Adrenal gland (tissue), 5 donors: Measurements from ENCODE around the gene FXYD1.

Source experiments
- POLR2A ChIP-seq, 2 donors: fragments of 450-650 bp; IDR thresholded peaks; one replicate each; pipeline ENCODE4 v1.6.1; 2017; ENCODE audit warnings: antibody characterized with exemption in 2 of 2, mild to moderate bottlenecking in 2 of 2, moderate library complexity in 1 of 2
- TF ChIP-seq, protein P1 (sequence below), 6 experiments: fragments of 450-650 bp in 4 of 6; fragments of 200-600 bp in 2 of 6; sonication (generic) in 1 of 6; IDR thresholded peaks; 1 replicate in 5 of 6; 2 replicates in 1 of 6; pipeline versions ENCODE4 v1.5.1 to v1.8.0; 2016 to 2021; ENCODE audit warnings: antibody characterized with exemption in 6 of 6, mild to moderate bottlenecking in 2 of 6, moderate library complexity in 1 of 6
- donor health status: DM: no; HTN: no; CAD: no.

DNA sequence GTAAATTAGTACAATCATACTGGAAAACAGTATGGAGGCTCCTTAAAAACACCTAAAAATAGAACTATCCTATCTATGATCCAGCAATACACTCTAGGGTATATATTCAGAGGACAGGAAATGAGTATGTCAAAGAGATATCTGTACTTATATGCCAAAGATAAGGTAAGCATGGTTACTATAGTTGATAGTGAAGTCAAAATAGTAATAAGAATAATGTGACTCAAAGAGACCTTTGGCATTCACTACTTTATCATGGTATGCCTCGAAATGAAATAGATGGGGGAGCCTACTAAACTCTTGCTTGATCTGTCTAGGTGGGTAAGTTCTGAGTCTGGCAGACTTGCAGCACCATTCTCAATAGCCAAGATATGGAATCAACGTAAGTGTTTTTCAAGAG is 46.3 kb downstream of the FXYD1 start:
- TF ChIP-seq POLR2A (IDR thresholded peaks at IDR 0.05), result no peak
- TF ChIP-seq, protein P1, sequence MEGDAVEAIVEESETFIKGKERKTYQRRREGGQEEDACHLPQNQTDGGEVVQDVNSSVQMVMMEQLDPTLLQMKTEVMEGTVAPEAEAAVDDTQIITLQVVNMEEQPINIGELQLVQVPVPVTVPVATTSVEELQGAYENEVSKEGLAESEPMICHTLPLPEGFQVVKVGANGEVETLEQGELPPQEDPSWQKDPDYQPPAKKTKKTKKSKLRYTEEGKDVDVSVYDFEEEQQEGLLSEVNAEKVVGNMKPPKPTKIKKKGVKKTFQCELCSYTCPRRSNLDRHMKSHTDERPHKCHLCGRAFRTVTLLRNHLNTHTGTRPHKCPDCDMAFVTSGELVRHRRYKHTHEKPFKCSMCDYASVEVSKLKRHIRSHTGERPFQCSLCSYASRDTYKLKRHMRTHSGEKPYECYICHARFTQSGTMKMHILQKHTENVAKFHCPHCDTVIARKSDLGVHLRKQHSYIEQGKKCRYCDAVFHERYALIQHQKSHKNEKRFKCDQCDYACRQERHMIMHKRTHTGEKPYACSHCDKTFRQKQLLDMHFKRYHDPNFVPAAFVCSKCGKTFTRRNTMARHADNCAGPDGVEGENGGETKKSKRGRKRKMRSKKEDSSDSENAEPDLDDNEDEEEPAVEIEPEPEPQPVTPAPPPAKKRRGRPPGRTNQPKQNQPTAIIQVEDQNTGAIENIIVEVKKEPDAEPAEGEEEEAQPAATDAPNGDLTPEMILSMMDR (IDR thresholded peaks at IDR 0.05), result no peak
